Sigmoid colon (tissue), 7 donors: ENCODE data around the gene POM121L2. TPM values are rescaled to one million over a fixed set of nuclear protein-coding genes. Genes with fewer than 3 reads are reported as not detected.
"Not testable (repeated sequence)": the region's sequence is repeated elsewhere in the genome, so short reads cannot be mapped to it uniquely, and the experiment has no call there.

Experiments
- DNase-seq: peaks from one replicate; pipeline ENCODE4 v3.0.0-alpha.2; 2019
- H3K27ac ChIP-seq, 4 donors: fragments of 200-600 bp; sonication (generic); one replicate each; pipeline ENCODE4 v1.5.1; 2016 to 2019; ENCODE audit warnings: mild to moderate bottlenecking in 1 of 4
- H3K27me3 ChIP-seq, 3 donors: fragments of 200-600 bp; sonication (generic); one replicate each; pipeline ENCODE4 v1.5.1; 2019; ENCODE audit warnings: mild to moderate bottlenecking in 1 of 3
- H3K36me3 ChIP-seq, 4 donors: fragments of 200-600 bp; sonication (generic); one replicate each; pipeline ENCODE4 v1.5.1; 2016 to 2019
- H3K4me1 ChIP-seq, 4 donors: fragments of 200-600 bp; sonication (generic); one replicate each; pipeline ENCODE4 v1.5.1; 2017 to 2019
- H3K4me3 ChIP-seq, 4 donors: fragments of 200-600 bp; sonication (generic); one replicate each; pipeline ENCODE4 v1.5.1; 2017 to 2019; ENCODE audit warnings: mild to moderate bottlenecking in 2 of 4, moderate library complexity in 1 of 4
- H3K9me3 ChIP-seq, 4 donors: fragments of 200-600 bp in 3 of 4; sonication (generic) in 3 of 4; one replicate each; pipeline versions ENCODE4 v1.5.1 to v1.6.1; 2013 to 2019
- EP300 ChIP-seq, 4 donors: sonication (generic); formaldehyde crosslinking; IDR thresholded peaks; one replicate each; pipeline ENCODE4 v1.6.1; 2017; ENCODE audit warnings: antibody characterized with exemption in 4 of 4
- POLR2A ChIP-seq, 2 donors: fragments of 450-650 bp; IDR thresholded peaks; one replicate each; pipeline ENCODE4 v1.6.1; 2016; ENCODE audit warnings: antibody characterized with exemption in 2 of 2, mild to moderate bottlenecking in 2 of 2, moderate library complexity in 2 of 2
- POLR2AphosphoS5 ChIP-seq, 4 donors: sonication (generic); formaldehyde crosslinking; IDR thresholded peaks; one replicate each; pipeline ENCODE4 v1.6.1; 2017; ENCODE audit warnings: antibody characterized with exemption in 4 of 4
- WGBS, 2 donors: extraction: QIAGEN DNeasy Blood & Tissue Kit; methylation state at CpG; one replicate each; pipeline ENCODE4 v1.1.7; 2013; 5-methylcytosine and 5-hydroxymethylcytosine counted together
- intact Hi-C: fragments of 100-400 bp; cut with DNase I; formaldehyde crosslinking; loops from one replicate; pipeline ENCODE4 v1.15.1; 2023
- polyA plus RNA-seq, 3 donors: library from polyadenylated mRNA; stranded (reverse); fragments of 200-250 nt; gene quantifications; one replicate each; pipeline ENCODE4 v1.2.3, GENCODE V29; 2013
- total RNA-seq, 4 donors: library from RNA; depleted of rRNA; stranded (reverse); fragments of >200 nt; gene quantifications; one replicate each; pipeline ENCODE4 v1.1.0, GENCODE V29; 2016
- TF ChIP-seq, protein P1 (sequence below), 4 experiments: fragments of 450-650 bp in 3 of 4; fragments of 200-600 bp in 1 of 4; IDR thresholded peaks; one replicate each; pipeline ENCODE4 v1.5.1; 2016 to 2019; ENCODE audit warnings: antibody characterized with exemption in 4 of 4, mild to moderate bottlenecking in 3 of 4, moderate library complexity in 2 of 4
- donor health status: healthy with polysubstance abuse.
- donor health status: Bipolar disorder and iron deficiency.
- donor health status: healthy.

Gene POM121L2
- total and polyA plus RNA-seq, 7 donors: not detected

GRCh38 chr6:27268803-27269202, 43.3 kb downstream of the POM121L2 start:
- H3K27me3 ChIP-seq: peaks cover 0 to 72% (median 31%) of the 10 kb centered on the region in 3 donors
- TF ChIP-seq, protein P1, sequence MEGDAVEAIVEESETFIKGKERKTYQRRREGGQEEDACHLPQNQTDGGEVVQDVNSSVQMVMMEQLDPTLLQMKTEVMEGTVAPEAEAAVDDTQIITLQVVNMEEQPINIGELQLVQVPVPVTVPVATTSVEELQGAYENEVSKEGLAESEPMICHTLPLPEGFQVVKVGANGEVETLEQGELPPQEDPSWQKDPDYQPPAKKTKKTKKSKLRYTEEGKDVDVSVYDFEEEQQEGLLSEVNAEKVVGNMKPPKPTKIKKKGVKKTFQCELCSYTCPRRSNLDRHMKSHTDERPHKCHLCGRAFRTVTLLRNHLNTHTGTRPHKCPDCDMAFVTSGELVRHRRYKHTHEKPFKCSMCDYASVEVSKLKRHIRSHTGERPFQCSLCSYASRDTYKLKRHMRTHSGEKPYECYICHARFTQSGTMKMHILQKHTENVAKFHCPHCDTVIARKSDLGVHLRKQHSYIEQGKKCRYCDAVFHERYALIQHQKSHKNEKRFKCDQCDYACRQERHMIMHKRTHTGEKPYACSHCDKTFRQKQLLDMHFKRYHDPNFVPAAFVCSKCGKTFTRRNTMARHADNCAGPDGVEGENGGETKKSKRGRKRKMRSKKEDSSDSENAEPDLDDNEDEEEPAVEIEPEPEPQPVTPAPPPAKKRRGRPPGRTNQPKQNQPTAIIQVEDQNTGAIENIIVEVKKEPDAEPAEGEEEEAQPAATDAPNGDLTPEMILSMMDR (IDR thresholded peaks at IDR 0.05): no peak
- TF ChIP-seq POLR2A (IDR thresholded peaks at IDR 0.05): no peak
- no peak for TF ChIP-seq POLR2AphosphoS5 (IDR thresholded peaks at IDR 0.05)
- TF ChIP-seq EP300 (IDR thresholded peaks at IDR 0.05): no peak
- H3K4me3 ChIP-seq: no peak overlapping the region
- WGBS, 2 donors: 77 to 85% methylated on average over 14 of the region's 14 CpGs
- H3K9me3 ChIP-seq: peaks cover 0 to 4% (median 0%) of the 10 kb centered on the region in 4 donors
- no peaks in the 10 kb centered on the region for H3K36me3 ChIP-seq
- intact Hi-C loops: no loop called here
- H3K4me1 ChIP-seq: no peaks in the 10 kb centered on the region
- H3K27ac ChIP-seq: no peak overlapping the region
- no peak for DNase-seq

DNA sequence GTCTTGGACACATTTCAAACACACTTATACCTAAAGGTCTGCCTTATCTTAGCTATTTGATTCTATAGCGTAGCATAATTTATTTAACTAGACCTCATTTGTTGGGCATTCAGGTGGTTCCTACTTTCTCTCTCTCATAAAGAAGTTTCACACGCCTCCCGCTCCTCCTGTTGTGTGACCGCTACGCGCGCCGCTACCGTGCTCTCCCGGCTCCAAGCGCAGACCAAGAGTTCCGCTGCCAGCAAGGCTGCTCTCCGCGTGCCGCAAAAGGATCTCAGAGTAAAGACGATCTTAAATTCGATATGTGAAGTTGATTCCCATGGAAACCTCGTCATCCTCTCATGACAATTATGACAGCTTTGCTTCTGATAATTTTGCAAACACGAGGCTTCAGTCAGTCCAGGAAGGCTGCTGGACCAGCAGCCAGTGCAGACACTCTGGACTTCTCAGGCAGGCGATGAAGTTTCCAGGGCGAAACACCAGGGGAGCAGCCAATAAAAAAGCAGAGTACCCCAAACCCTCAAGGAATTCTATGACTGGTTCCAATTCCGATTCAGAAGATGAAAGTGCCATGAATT, 44.1 kb downstream of the POM121L2 start:
- H3K27me3 ChIP-seq: peaks cover 0 to 72% (median 23%) of the 10 kb centered on the region in 3 donors
- 9 to 16% methylated on average over 22 of the region's 22 CpGs for WGBS, 2 donors
- no peaks in the 10 kb centered on the region for H3K4me1 ChIP-seq
- H3K27ac ChIP-seq: no peak overlapping the region
- peaks cover 0 to 4% (median 0%) of the 10 kb centered on the region in 4 donors for H3K9me3 ChIP-seq
- no peak for DNase-seq
- intact Hi-C loops: no loop called here
- TF ChIP-seq POLR2A (IDR thresholded peaks at IDR 0.05) (no peak), EP300 (IDR thresholded peaks at IDR 0.05) (no peak)
- H3K4me3 ChIP-seq: no peak overlapping the region
- no peaks in the 10 kb centered on the region for H3K36me3 ChIP-seq

- intact Hi-C loops, H3K4me3 ChIP-seq, DNase-seq, H3K9me3 ChIP-seq, H3K4me1 ChIP-seq, H3K27ac ChIP-seq, H3K36me3 ChIP-seq: not testable (repeated sequence)
- peaks cover under 1 to 72% (median 18%) of the 10 kb centered on the region in 3 donors for H3K27me3 ChIP-seq
- WGBS, 2 donors: 89 to 92% methylated on average over 3 of the region's 3 CpGs
Observed at GRCh38 chr6:27267003-27267402, 45.1 kb downstream of the POM121L2 start.

DNA sequence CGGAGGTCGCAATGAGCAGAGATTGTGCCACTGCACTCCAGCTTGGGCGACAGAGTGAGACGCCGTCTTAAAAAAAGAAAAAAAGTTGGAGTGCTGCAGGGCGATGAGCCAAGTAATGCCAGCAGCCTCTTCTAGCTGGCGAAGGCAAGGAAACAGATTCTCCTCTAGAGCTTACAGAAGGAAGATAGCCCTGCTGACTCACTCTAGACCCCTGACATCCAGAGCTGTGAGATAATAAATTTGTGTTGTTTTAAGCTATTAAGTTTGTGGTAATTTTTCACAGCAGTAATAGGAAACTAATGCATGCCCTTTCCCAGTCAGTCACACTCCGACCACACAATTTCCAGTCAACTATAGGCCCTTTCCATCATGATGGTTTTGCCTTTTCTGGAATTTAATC, 48.2 kb downstream of the POM121L2 start:
- DNase-seq: no peak
- intact Hi-C loops: no loop called here
- peaks cover 18 to 87% (median 41%) of the 10 kb centered on the region in 3 donors for H3K27me3 ChIP-seq

DNA sequence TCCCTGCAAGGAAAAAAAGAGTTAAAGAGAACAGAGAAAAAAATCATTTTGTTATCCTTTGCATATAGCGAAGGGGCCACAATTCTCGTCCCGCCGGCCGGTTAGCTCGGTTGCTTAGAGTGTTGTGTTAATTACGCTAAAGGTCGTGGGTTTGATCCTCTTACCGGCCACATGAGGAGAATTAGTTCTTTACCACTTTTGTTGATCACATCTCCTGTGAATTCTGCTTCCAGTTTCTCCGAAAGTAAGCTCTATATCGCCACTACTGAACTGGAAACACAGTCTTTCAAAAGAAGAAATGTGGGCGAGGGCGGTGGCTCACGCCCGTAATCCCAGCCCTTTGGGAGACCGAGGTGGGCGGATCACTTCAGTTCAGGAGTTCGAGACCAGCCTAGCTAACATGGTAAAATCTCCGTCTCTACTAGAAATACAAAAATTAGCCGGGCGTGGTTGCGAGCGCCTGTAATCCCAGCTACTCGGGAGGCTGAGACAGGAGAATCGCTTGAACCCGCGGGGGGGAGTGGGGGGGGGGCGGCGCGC, 51.2 kb downstream of the POM121L2 start:
- peaks cover 0 to 2% (median 0%) of the 10 kb centered on the region in 4 donors for H3K9me3 ChIP-seq
- TF ChIP-seq, protein P1 (IDR thresholded peaks at IDR 0.05): no peak
- TF ChIP-seq POLR2AphosphoS5 (IDR thresholded peaks at IDR 0.05) (no peak), EP300 (IDR thresholded peaks at IDR 0.05) (no peak)
- no peak overlapping the region for H3K27ac ChIP-seq
- WGBS, 2 donors: 11 to 24% methylated on average over 30 of the region's 30 CpGs
- intact Hi-C loops: no loop called here
- H3K4me3 ChIP-seq: no peak overlapping the region
- no peaks in the 10 kb centered on the region for H3K36me3 ChIP-seq
- no peak for DNase-seq
- peaks cover 18 to 77% (median 24%) of the 10 kb centered on the region in 3 donors for H3K27me3 ChIP-seq
- no peaks in the 10 kb centered on the region for H3K4me1 ChIP-seq

More for the DNA sequence above, 48.2 kb downstream of the POM121L2 start:
- H3K27ac ChIP-seq: no peak overlapping the region
- WGBS, 2 donors: 83 to 86% methylated on average over 8 of the region's 8 CpGs
- no peaks in the 10 kb centered on the region for H3K4me1 ChIP-seq
- no peaks in the 10 kb centered on the region for H3K36me3 ChIP-seq
- peaks cover 0 to 4% (median 0%) of the 10 kb centered on the region in 4 donors for H3K9me3 ChIP-seq
- H3K4me3 ChIP-seq: no peak overlapping the region
- TF ChIP-seq POLR2A (IDR thresholded peaks at IDR 0.05): no peak
- TF ChIP-seq, protein P1 (IDR thresholded peaks at IDR 0.05): no peak
- TF ChIP-seq POLR2AphosphoS5 (IDR thresholded peaks at IDR 0.05): no peak
- no peak for TF ChIP-seq EP300 (IDR thresholded peaks at IDR 0.05)
